HepG2 (cell line): Measurements from ENCODE around the gene INTS2. TPM values are rescaled to one million over a fixed set of nuclear protein-coding genes. Genes with fewer than 3 reads are reported as not detected.
A peak's percentile ranks its signal among the peaks of the same experiment; 100 is the strongest.

Experiments used
- ELF3 ChIP-seq: IDR thresholded peaks from 2 replicates; pipeline ENCODE4 v1.6.1; 2016; ENCODE audit warnings: missing genetic modification reagents, missing compliant biosample characterization
- FIP1L1 ChIP-seq: fragments of 200-400 bp; formaldehyde crosslinking; IDR thresholded peaks from 2 replicates; pipeline ENCODE4 v1.6.1; 2018; ENCODE audit warnings: low read depth, mild to moderate bottlenecking, low read length, moderate library complexity, borderline replicate concordance; ENCODE audit not compliant: insufficient read depth
- GABPB1 ChIP-seq: IDR thresholded peaks from 2 replicates; pipeline ENCODE4 v1.6.1; 2016; ENCODE audit warnings: mild to moderate bottlenecking, missing genetic modification reagents, moderate library complexity, missing compliant biosample characterization
- GLI4 ChIP-seq: sonication (generic); formaldehyde crosslinking; IDR thresholded peaks from 2 replicates; pipeline ENCODE4 v1.5.1; 2020; ENCODE audit warnings: missing genetic modification reagents, mild to moderate bottlenecking, moderate library complexity, borderline replicate concordance
- MAZ ChIP-seq, 2 experiments: sonication (generic) in 1 of 2; formaldehyde crosslinking in 1 of 2; IDR thresholded peaks; 2 replicates each; pipeline versions ENCODE4 v1.5.0 to v1.6.1; 2012 to 2020; ENCODE audit warnings: low read depth in 2 of 2, mild to moderate bottlenecking in 2 of 2, borderline replicate concordance in 1 of 2, improper control_type of control experiment in 1 of 2, low read length in 1 of 2, missing genetic modification reagents in 1 of 2, moderate library complexity in 1 of 2
- MBNL3 ChIP-seq: fragments of 250-450 bp; sonication (Bioruptor Pico); conservative IDR thresholded peaks from 2 replicates; pipeline ENCODE4 v1.8.0; 2022; ENCODE audit warnings: mild to moderate bottlenecking, inconsistent platforms
- NCOA5 ChIP-seq: sonication (generic); formaldehyde crosslinking; IDR thresholded peaks from 2 replicates; pipeline ENCODE4 v1.4.0; 2020; ENCODE audit warnings: missing genetic modification reagents
- NFE2L1 ChIP-seq: sonication (generic); formaldehyde crosslinking; IDR thresholded peaks from 2 replicates; pipeline ENCODE4 v1.4.0; 2020; ENCODE audit warnings: missing genetic modification reagents, mild to moderate bottlenecking, borderline replicate concordance
- SNAPC2 ChIP-seq: sonication (generic); formaldehyde crosslinking; IDR thresholded peaks from 2 replicates; pipeline ENCODE4 v1.8.1; 2022; ENCODE audit warnings: mild to moderate bottlenecking, missing genetic modification reagents
- SUZ12 ChIP-seq: fragments of 150-350 bp; IDR thresholded peaks from 2 replicates; pipeline ENCODE4 v1.6.1; 2014; ENCODE audit warnings: low read depth, low read length
- WIZ ChIP-seq: sonication (generic); formaldehyde crosslinking; IDR thresholded peaks from 2 replicates; pipeline ENCODE4 v1.5.1; 2020; ENCODE audit warnings: mild to moderate bottlenecking, missing genetic modification reagents
- YEATS2 ChIP-seq: sonication (generic); formaldehyde crosslinking; IDR thresholded peaks from 2 replicates; pipeline ENCODE4 v1.4.0; 2020; ENCODE audit warnings: missing genetic modification reagents, borderline replicate concordance
- ZFP36 ChIP-seq: fragments of 150-350 bp; IDR thresholded peaks from 2 replicates; pipeline ENCODE4 v1.6.1; 2018; ENCODE audit warnings: borderline replicate concordance, low read length, low read depth; ENCODE audit not compliant: partially characterized antibody
- ZNF333 ChIP-seq: sonication (generic); formaldehyde crosslinking; IDR thresholded peaks from 2 replicates; pipeline ENCODE4 v1.4.0; 2020; ENCODE audit warnings: mild to moderate bottlenecking, missing genetic modification reagents, borderline replicate concordance
- ZNF44 ChIP-seq: sonication (generic); formaldehyde crosslinking; IDR thresholded peaks from 2 replicates; pipeline ENCODE4 v1.5.1; 2020; ENCODE audit warnings: mild to moderate bottlenecking, missing genetic modification reagents
- ZNF574 ChIP-seq: sonication (generic); formaldehyde crosslinking; IDR thresholded peaks from 2 replicates; pipeline ENCODE4 v1.4.0; 2020; ENCODE audit warnings: missing genetic modification reagents
- ZNF687 ChIP-seq: sonication (generic); formaldehyde crosslinking; IDR thresholded peaks from 2 replicates; pipeline ENCODE4 v1.5.1; 2020; ENCODE audit warnings: mild to moderate bottlenecking, missing genetic modification reagents, moderate library complexity
- ZUFSP ChIP-seq: sonication (generic); formaldehyde crosslinking; IDR thresholded peaks from 2 replicates; pipeline ENCODE4 v1.9.0; 2021; ENCODE audit warnings: missing genetic modification reagents, mild to moderate bottlenecking, borderline replicate concordance
- polyA plus RNA-seq, 8 experiments: library from polyadenylated mRNA; depleted of rRNA in 3 of 8; stranded (reverse) in 7 of 8; unstranded in 1 of 8; fragments of >200 nt; fragmentation: Illumina TruSeq in 4 of 8; extraction: Trizol in 4 of 8; gene quantifications; 2 replicates each; pipeline versions ENCODE4 v1.2.1 to v1.2.3, GENCODE V29; 2011 to 2016; ENCODE audit warnings: low read depth in 4 of 8, missing spikeins in 1 of 8, mixed read lengths in 1 of 8; ENCODE audit not compliant: insufficient read depth in 1 of 8
- total RNA-seq, 5 experiments: library from RNA; depleted of rRNA; stranded (reverse); fragments of >200 nt; fragmentation: Illumina TruSeq; extraction: Trizol; gene quantifications; 2 replicates each; pipeline ENCODE4 v1.2.3, GENCODE V29; 2016; ENCODE audit warnings: low read depth in 1 of 5

The INTS2 gene
- total and polyA plus RNA-seq, 2 of the 13 experiments (the other 11 are each of a cell fraction or from before 2014, with no cell fraction given) = 20.5 to 30.2 TPM

GRCh38 chr17:61927208-61928100, at the start of gene INTS2 (continued):
- TF ChIP-seq YEATS2 (CRISPR knock-in tag) = peak; percentile 93
- TF ChIP-seq ZNF687 (CRISPR knock-in tag) = peak; percentile 98
- TF ChIP-seq MAZ (IDR thresholded peaks at IDR 0.05; ENCODE audit: borderline replicate concordance, low read depth, low read length) = no peak
- peak; percentile 75; the same call in 1 of the 2 replicates for TF ChIP-seq MAZ (CRISPR knock-in tag; IDR thresholded peaks at IDR 0.05; ENCODE audit: low read depth)
- peak; percentile 89; the same call in 1 of the 2 replicates for TF ChIP-seq SNAPC2
- no peak for TF ChIP-seq NFE2L1 (CRISPR knock-in tag)
- TF ChIP-seq GLI4 (CRISPR knock-in tag) = peak; percentile 97
- TF ChIP-seq NCOA5 (CRISPR knock-in tag) = no peak
- TF ChIP-seq GABPB1 (CRISPR knock-in tag) = peak; percentile 84
- no peak for TF ChIP-seq SUZ12
- TF ChIP-seq ZNF574 = peak; percentile 90
- no peak for TF ChIP-seq WIZ (CRISPR knock-in tag)
- TF ChIP-seq MBNL3 (CRISPR knock-in tag) = no peak
- peak; percentile 71 for TF ChIP-seq ELF3 (CRISPR knock-in tag)
- no peak for TF ChIP-seq ZFP36
- 0 out of 2 replicates have a peak, but pooled peaks have one; percentile 46 for TF ChIP-seq FIP1L1
- peak; percentile 81 for TF ChIP-seq ZNF333
- peak; percentile 98 for TF ChIP-seq ZNF44
- 0 out of 2 replicates have a peak, but pooled peaks have one; percentile 52 for TF ChIP-seq ZUFSP
